NCI-H748 (cell line): ENCODE results near the gene TSPAN32.
"Not testable (repeated sequence)": the region's sequence is repeated elsewhere in the genome, so short reads cannot be mapped to it uniquely, and the experiment has no call there.

ENCODE experiments used
- DNase-seq: peaks from one replicate; lab custom pipeline; 2025; ENCODE audit not compliant: unreplicated experiment; lab: John Stamatoyannopoulos, UW

The TSPAN32 gene

GRCh38 chr11:2280208-2280607, 21.6 kb upstream of the TSPAN32 start:
- no peak for DNase-seq

DNA sequence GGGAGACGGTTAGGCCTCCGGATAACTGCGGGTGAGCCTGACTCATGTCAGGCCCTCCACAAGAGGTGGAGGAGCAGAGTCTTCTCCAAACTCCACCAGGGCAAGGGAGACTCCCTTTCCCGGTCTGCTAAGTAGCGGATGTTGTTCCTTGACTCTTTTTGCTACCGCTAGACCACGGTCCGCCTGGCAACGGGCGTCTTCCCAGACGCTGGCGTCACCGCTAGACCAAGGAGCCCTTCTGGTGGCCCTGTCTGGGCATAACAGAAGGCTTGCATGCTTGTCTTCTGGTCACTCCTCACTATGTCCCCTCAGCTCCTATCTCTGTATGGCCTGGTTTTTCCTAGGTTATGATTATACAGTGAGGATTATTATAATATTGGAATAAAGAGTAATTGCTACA, 15.5 kb upstream of the TSPAN32 start:
- DNase-seq = not testable (repeated sequence)

DNA sequence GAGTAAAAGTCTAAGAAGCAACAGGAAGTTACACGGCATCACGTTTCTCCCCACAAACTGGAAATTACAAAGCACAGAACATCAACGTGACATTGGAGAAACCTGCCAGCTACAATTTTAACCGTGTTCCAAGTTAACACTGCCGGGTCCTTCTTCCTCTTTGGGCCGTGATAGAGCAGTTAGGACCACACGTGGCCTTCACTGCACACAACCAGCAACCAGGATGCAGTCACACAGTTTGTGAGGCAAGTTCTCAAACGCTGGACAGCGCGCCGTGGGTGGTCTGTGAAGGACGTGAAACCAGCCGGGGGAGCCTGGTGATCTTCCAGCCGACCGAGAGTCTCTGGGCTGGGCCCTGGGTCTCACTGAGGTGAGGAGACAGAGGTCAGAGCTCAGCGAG, 14.7 kb upstream of the TSPAN32 start:
- no peak for DNase-seq

DNA sequence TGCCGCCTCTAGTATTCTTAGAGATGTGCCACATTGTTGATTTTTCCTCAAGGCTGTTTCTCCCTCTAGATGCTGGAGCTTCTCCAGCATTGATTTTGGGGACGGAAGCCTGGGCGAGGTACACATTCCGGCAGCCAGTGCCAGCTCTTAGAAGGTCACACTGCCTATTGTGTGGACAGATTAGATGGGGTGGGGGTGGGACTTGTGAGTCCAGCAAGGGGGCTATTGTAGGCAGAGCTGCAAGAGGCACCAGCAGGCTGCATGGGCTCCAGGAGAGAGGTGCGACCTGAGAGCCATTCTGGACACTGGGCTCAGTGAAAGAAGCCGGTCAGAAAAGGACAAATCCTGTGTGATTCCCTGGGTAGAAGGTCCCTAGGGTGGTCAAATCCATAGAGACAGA, 12.5 kb upstream of the TSPAN32 start:
- no peak for DNase-seq

DNA sequence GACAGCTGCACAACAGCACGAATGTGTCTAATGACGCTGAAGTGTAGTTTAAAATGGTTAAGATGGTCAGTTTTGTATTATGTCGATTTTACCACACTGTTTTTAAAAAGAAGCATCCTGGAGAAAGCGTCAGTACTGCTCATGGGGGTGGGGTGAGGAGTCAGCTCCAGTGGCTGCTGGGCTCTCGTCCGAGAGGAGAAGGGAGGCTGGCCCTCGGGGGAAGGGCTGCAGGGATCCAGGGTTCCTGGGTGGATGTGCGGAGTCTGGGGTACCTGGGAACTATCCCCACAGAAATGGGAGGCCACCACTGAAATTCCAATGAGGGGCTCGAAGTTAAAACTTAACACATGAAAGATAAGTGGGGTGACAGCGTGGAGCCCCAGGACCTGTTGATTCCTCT, 12.0 kb upstream of the TSPAN32 start:
- no peak for DNase-seq

GRCh38 chr11:2290351-2290841, 11.4 kb upstream of the TSPAN32 start:
- no peak for DNase-seq

DNA sequence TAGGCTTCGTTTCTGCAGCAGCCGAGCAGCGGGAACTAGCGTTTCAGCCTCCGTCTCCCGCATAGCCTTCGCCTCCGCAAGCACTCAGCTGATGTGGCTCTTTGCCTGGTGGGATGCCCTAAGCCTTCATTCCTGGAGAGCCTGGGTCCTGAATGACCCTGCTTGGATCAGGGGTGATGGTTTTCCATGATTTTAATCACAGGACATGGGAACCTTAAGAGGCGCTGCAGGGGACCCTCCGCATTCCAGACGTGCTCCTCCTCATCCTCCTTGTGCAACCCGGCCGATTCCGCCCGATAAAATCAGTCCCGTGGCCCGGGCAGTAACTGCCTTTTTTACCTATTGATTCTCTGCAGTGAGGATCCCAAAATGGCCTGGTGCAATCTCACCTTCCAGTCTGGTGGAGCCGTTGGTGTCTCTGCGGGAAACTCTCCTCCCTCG, 8.3 kb upstream of the TSPAN32 start:
- no peak for DNase-seq

- no peak for DNase-seq
Observed at GRCh38 chr11:2293984-2294925, 7.6 kb upstream of the TSPAN32 start.

GRCh38 chr11:2294926-2295290, 6.9 kb upstream of the TSPAN32 start:
- no peak for DNase-seq

DNA sequence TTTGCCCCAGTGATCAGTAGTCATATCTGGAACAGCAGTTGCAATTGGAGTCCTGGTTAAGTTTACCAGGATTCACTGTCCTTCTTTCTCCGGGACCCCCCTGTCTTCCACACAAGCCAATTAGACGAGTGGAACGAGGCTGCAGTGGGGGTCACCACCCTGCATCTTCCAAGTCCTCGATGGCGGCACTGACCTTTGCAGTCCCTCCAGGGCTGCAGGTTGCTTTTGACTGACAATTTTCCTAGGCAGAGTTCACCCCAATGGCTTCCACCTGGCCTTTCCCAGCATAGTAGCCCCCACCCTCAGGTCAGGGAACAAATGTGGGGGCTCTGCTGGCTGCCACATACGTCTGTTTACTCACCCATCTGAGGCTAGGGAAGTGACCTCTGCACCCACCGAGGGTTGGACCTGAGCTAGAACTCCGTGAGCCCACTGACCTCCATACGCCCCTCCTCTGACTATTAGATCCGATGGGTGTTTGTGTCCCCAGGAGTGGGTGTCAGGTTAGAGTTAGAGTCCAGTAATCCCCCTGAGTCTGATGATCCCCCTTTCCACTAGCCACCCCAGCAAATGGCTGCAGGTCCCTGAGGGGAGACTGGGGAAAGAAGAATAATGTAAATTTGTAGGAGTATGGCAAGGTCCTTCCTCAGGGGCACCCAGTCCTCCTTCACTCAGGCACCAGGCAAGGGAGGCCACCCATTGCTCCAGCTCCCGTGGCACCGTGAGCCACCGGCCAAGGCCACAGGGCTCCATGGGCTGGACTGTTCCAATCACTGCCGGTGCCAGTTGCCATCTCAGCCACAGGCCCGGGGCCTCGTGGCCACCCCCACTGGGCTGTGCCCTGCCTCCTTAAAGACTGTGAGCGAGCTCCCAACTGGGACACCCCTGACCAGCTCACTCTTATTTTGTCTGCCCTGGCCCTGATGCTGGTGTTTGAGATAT, 5.6 kb upstream of the TSPAN32 start:
- DNase-seq = no peak

GRCh38 chr11:2296913-2297622, 4.7 kb upstream of the TSPAN32 start:
- DNase-seq = no peak

GRCh38 chr11:2297623-2298030, 4.2 kb upstream of the TSPAN32 start:
- DNase-seq = no peak

DNA sequence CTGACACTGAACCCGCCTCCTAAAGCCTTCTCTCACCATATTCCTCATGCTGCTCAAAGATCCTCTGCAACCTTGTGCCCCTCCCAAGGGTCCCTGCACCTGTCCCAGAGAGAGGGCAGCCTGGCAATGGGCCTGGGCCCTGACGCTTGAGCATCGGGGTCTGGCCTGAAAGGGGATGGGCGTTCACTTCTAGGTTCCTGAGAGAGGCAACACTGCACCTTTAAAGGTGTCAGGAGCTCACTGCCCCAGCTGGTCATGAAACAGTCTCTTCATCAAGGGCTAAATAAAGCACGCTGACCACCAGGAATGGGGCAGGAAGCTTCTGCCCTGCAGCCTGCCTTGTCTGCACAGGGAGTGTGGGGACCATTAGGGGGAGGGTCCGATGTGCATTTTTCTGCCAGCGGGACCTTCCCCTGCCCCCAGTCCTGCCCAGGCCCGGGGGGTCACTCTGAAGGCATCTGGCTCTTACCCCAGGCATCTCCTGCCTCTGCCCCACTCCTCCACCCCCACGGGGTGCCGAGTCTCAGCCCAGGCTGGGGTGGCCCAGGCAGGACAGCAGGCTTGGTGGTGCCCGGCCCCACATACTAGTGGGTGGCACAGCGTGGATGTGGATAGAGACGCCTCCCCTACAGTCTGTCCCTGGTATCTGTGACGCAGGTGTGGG, 3.5 kb upstream of the TSPAN32 start:
- no peak for DNase-seq

DNA sequence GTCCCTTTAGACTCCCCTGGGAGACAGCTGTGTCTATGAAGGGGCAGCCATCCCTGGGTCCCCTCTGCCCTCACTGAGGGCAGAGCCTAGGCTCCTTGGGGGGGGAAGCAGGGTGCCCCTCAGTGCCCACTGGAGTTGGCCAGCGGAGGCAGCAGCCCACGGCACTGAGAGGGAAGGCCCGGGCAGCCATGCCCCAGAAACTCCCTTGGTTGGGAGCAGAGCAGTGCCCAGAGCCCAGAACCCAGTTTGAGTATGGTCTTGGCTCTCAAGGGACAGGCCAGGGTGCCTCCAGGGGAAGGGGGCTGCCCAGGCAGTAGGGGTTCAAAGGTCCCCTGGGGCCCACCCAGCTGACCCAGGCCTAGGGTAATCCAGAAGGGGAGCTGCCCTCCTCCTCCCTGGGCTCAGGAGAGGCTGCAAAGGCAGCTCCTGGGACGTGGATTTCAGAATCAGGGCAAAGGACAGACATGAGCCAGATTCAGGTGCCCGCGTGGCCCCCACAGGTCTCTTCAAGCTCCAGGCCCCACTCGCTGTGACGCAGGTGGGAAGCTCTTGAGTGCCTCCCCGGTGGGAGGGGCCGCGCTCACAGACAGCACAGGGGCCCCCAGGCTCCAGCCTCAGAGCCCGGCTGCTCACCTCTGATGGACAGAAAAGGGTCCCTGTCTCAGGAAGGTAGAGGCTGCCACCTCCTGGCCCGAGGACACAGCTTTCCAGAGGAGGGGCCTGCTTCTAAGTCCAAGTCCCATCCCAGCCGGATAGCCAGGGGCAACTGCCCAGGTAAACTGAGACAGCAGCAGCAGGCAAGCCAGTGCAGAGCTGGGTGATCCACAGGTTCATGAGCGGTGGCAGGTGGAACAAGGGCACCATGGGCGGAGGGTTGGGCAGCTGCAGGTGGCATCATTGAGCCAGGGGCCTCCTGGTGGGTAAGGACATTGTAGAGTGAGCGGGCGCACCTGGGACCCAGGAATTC, 2.7 kb upstream of the TSPAN32 start:
- peak; percentile 64 for DNase-seq

GRCh38 chr11:2299773-2300172, 2.0 kb upstream of the TSPAN32 start:
- DNase-seq = no peak

DNA sequence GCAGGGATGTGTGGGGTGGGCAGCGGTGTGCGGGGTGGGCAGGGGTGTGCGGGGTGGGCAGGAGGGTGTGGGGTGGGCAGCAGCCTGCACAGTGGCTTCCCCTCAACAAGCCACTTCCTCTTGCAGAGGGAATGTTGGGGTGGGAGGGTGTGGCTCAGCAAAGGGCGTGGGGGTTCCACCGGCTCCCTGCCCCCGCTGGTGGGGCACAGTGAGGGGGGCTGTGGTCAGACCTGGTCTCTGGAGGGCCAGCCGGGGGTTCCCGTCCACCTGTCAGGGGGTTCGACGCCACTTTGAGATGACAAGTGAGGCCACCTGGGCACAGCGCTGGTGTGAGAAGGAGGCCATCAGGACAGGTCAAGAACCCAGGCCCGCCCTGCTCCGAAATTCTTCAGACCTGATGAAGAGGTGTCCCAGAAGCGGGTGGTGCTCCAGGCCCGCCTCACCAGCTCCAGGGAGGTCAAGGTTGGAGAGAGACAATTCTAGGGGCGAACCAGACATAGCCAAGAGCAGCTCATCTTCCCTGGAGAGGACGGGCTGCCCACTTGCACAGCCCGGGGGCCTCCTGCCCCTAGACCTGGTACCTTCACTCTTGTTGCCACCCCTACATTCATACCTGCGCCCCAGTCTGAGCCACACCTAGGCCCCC, 1.4 kb upstream of the TSPAN32 start:
- DNase-seq = no peak

GRCh38 chr11:2300936-2301630, 730 bp upstream of the TSPAN32 start:
- no peak for DNase-seq

- no peak for DNase-seq
Observed at GRCh38 chr11:2302306-2302895, 588 bp downstream of the TSPAN32 start.
